ENCODE data around the gene DMD. TPM values are rescaled to one million over a fixed set of nuclear protein-coding genes. Genes with fewer than 3 reads are reported as not detected.

Gene DMD
- total RNA-seq, 1 experiment from 2014 or later, result 47.2 TPM

DNA sequence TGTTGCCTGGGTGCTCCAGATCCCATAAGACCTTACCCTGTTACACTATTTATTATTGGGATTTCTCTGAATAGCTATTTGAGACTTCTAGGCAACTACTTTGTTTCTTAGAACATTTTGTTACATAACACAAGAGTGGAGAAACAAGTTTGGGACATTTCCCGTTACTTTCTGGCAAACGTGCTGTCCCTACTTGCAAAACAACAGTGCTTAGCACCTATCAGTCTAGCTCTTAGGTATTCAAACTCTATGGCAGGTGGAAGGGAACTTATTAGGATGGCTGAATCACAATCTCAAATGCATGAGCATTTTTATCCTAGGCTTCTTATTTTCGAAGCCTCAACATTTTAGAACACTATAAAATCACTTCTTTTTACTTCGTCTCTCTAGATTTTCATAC, 613.6 kb downstream of the DMD start:
- H3K4me3 ChIP-seq (ENCODE audit: low read depth, low read length), result no peak overlapping the region
- Mint-ChIP-seq H3K27ac (ENCODE audit: unreplicated experiment) (no peak overlapping the region), H3K36me3 (ENCODE audit: insufficient read depth, unreplicated experiment) (no peaks in the 10 kb centered on the region), H3K27me3 (ENCODE audit: insufficient read depth, unreplicated experiment) (no peaks in the 10 kb centered on the region), H3K4me3 (ENCODE audit: unreplicated experiment) (no peak overlapping the region), H3K4me1 (ENCODE audit: low read depth, unreplicated experiment) (no peaks in the 10 kb centered on the region), H3K9me3 (ENCODE audit: unreplicated experiment) (peaks cover 16% of the 10 kb centered on the region)
- POLR2A ChIA-PET, result no interaction called here
- no peaks in the 10 kb centered on the region for H3K36me3 ChIP-seq (ENCODE audit: control insufficient read depth, insufficient read depth, low read length)
- no peaks in the 10 kb centered on the region for H3K27me3 ChIP-seq (replicated peaks; ENCODE audit: control insufficient read depth, insufficient read depth, low read length)
- TF ChIP-seq CTCF (IDR thresholded peaks at IDR 0.05; ENCODE audit: insufficient read depth in 1 of 2, low read depth in 1 of 2, low read length in 1 of 2, severe bottlenecking in 1 of 2, unreplicated experiment in 1 of 2), result no peak
- BruUV-seq (replicated peaks), result no TSS peak
- intact Hi-C loops (cut with micrococcal nuclease; ENCODE audit: unreplicated experiment), result no loop called here
- H3K9me3 ChIP-seq, result no peaks in the 10 kb centered on the region
- no peaks in the 10 kb centered on the region for H3K4me1 ChIP-seq
- CTCF ChIA-PET, result no interaction called here
- DNase-seq, result no peak

DNA sequence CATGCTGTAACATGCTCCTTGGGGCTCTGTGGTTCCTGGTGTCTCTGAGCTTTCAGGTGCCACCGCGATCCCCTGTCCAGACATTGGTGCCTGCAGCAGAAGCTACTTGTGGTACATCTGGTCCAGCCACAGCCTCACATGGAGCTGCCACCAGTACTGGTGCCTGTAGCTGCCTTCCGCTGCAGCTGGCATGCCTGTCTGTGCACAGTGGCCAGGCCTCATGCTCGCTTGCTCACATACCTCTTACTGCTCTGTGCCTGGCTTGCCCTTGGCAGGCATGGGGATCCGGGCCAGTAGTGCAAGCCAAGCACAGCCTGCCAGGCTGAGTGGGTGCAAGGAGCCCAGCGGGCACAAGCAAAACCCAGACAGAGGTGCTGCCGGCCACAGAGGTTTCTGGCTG, 618.6 kb downstream of the DMD start:
- no peaks in the 10 kb centered on the region for H3K9me3 ChIP-seq
- intact Hi-C loops (cut with micrococcal nuclease; ENCODE audit: unreplicated experiment), result no loop called here
- no peak for DNase-seq
- TF ChIP-seq CTCF (IDR thresholded peaks at IDR 0.05; ENCODE audit: insufficient read depth in 1 of 2, low read depth in 1 of 2, low read length in 1 of 2, severe bottlenecking in 1 of 2, unreplicated experiment in 1 of 2), result no peak
- H3K4me1 Mint-ChIP-seq (ENCODE audit: low read depth, unreplicated experiment), result no peaks in the 10 kb centered on the region
- BruUV-seq (replicated peaks), result no TSS peak
- no peak overlapping the region for H3K4me3 ChIP-seq (ENCODE audit: low read depth, low read length)
- H3K4me1 ChIP-seq, result no peaks in the 10 kb centered on the region
- ChIA-PET CTCF (no interaction called here), POLR2A (no interaction called here)
- no peaks in the 10 kb centered on the region for H3K27me3 ChIP-seq (replicated peaks; ENCODE audit: control insufficient read depth, insufficient read depth, low read length)
- no peaks in the 10 kb centered on the region for H3K27me3 Mint-ChIP-seq (ENCODE audit: insufficient read depth, unreplicated experiment)
- H3K4me3 Mint-ChIP-seq (ENCODE audit: unreplicated experiment), result no peak overlapping the region
- H3K36me3 Mint-ChIP-seq (ENCODE audit: insufficient read depth, unreplicated experiment), result no peaks in the 10 kb centered on the region
- no peak overlapping the region for H3K27ac Mint-ChIP-seq (ENCODE audit: unreplicated experiment)
- peaks cover 16% of the 10 kb centered on the region for H3K9me3 Mint-ChIP-seq (ENCODE audit: unreplicated experiment)
- H3K36me3 ChIP-seq (ENCODE audit: control insufficient read depth, insufficient read depth, low read length), result no peaks in the 10 kb centered on the region

- Histone ChIP-seq H3K4me3 (ENCODE audit: low read depth, low read length) (no peak overlapping the region), H3K9me3 (no peaks in the 10 kb centered on the region), H3K27me3 (replicated peaks; ENCODE audit: control insufficient read depth, insufficient read depth, low read length) (no peaks in the 10 kb centered on the region), H3K4me1 (no peaks in the 10 kb centered on the region), H3K36me3 (ENCODE audit: control insufficient read depth, insufficient read depth, low read length) (no peaks in the 10 kb centered on the region)
- no peak for DNase-seq
- intact Hi-C loops (cut with micrococcal nuclease; ENCODE audit: unreplicated experiment), result no loop called here
- TF ChIP-seq CTCF (IDR thresholded peaks at IDR 0.05; ENCODE audit: insufficient read depth in 1 of 2, low read depth in 1 of 2, low read length in 1 of 2, severe bottlenecking in 1 of 2, unreplicated experiment in 1 of 2), result no peak
- no TSS peak for BruUV-seq (replicated peaks)
- Mint-ChIP-seq H3K4me1 (ENCODE audit: low read depth, unreplicated experiment) (no peaks in the 10 kb centered on the region), H3K27ac (ENCODE audit: unreplicated experiment) (no peak overlapping the region), H3K4me3 (ENCODE audit: unreplicated experiment) (no peak overlapping the region), H3K9me3 (ENCODE audit: unreplicated experiment) (peaks cover 9% of the 10 kb centered on the region), H3K36me3 (ENCODE audit: insufficient read depth, unreplicated experiment) (no peaks in the 10 kb centered on the region), H3K27me3 (ENCODE audit: insufficient read depth, unreplicated experiment) (no peaks in the 10 kb centered on the region)
- POLR2A ChIA-PET, result no interaction called here
- CTCF ChIA-PET, result no interaction called here
Measured at GRCh38 chrX:32591589-32591988, 619.8 kb downstream of the DMD start.

All from Caco-2 (cell line).